ENCODE data around the gene HSPB7. TPM values are rescaled to one million over a fixed set of nuclear protein-coding genes. Genes with fewer than 3 reads are reported as not detected.
A peak's percentile ranks its signal among the peaks of the same experiment; 100 is the strongest.

The HSPB7 gene
- total and polyA plus RNA-seq, 2 of the 8 experiments (the other 6 are each of a cell fraction or from before 2014, with no cell fraction given), result not detected

- H3K14ac ChIP-seq (ENCODE audit: insufficient read length), result no peak overlapping the region
- DNase-seq (ENCODE audit: low read depth in 1 of 2, low spot score in 2 of 2) (no peak), FAIRE-seq (no peak)
- CTCF ChIA-PET (ENCODE audit: partially characterized antibody), result interaction anchor here (0.9 to 8.9 kb wide), 10 partner anchors 9 to 220 kb away, joined by 3 to 74 read pairs (median 6); partner anchors contain the start of genes CLCNKA and HSPB7
- WGBS, 2 experiments (ENCODE audit: extremely low coverage in 1 of 2, insufficient coverage in 1 of 2, insufficient read length in 1 of 2, insufficient replicate concordance in 2 of 2, low coverage in 1 of 2, low lambda C conversion rate in 2 of 2, missing lambda C conversion rate in 1 of 2), result 90% methylated on average over 11 of the region's 11 CpGs; no CpG with 5 or more reads in 1 of the 2 experiments
- peak overlapping the region; percentile 75; the same call in 1 of the 2 replicates for H2BK15ac ChIP-seq (ENCODE audit: low read length)
- H2BK12ac ChIP-seq (ENCODE audit: low read depth, low read length), result peak overlapping the region; percentile 95
- H4K91ac ChIP-seq (replicated peaks; ENCODE audit: insufficient read length, low read length), result peak overlapping the region; percentile 4
- H4K20me1 ChIP-seq (replicated peaks in 1 of 2; ENCODE audit: control insufficient read depth in 1 of 2, insufficient read depth in 2 of 2, low read length in 2 of 2), result no peaks in the 10 kb centered on the region
- no peak overlapping the region for H2BK120ac ChIP-seq (replicated peaks; ENCODE audit: low read depth, low read length)
- no peaks in the 10 kb centered on the region for H3K79me2 ChIP-seq (ENCODE audit: control insufficient read depth in 1 of 2, insufficient read depth in 2 of 2, low read length in 2 of 2)
- peak overlapping the region in 2 of 4 experiments; percentile 24 to 64; a peak in 4 of 8 replicates for H3K4me3 ChIP-seq (ENCODE audit: extremely low read depth in 1 of 4, insufficient read depth in 2 of 4, low read depth in 3 of 4, low read length in 4 of 4)
- H3K27me3 ChIP-seq (replicated peaks in 1 of 4; ENCODE audit: control insufficient read depth in 3 of 4, extremely low read depth in 1 of 4, insufficient read depth in 3 of 4, low read length in 3 of 4), result no peaks in the 10 kb centered on the region; a peak in 1 of 7 replicates
- H3K9me3 ChIP-seq (ENCODE audit: insufficient read depth in 2 of 2, low read depth in 1 of 2, low read length in 1 of 2), result no peaks in the 10 kb centered on the region
- no peaks in the 10 kb centered on the region for H3K36me3 ChIP-seq (ENCODE audit: control insufficient read depth in 2 of 4, insufficient read depth in 4 of 4, low read length in 3 of 4)
- no peak overlapping the region for H2AFZ ChIP-seq (ENCODE audit: low read length)
- no peak overlapping the region for H3K4ac ChIP-seq (replicated peaks; ENCODE audit: insufficient read length, low read depth, low read length)
- H3K27ac ChIP-seq (ENCODE audit: low read depth, low read length), result no peak overlapping the region
- H4K5ac ChIP-seq (ENCODE audit: insufficient read length, low read depth, low read length), result peak overlapping the region; percentile 27
- H4K8ac ChIP-seq (ENCODE audit: extremely low read depth, insufficient read depth, low read length), result 0 out of 2 replicates have a peak overlapping the region, but pooled peaks have one; percentile 54
- H3K56ac ChIP-seq (replicated peaks; ENCODE audit: insufficient read length, low read depth, low read length), result no peak overlapping the region
- H3K23ac ChIP-seq (ENCODE audit: insufficient read length), result no peak overlapping the region
- peak overlapping the region; percentile 45 to 66 for H3K4me2 ChIP-seq (ENCODE audit: insufficient read depth in 1 of 2, low read depth in 2 of 2, low read length in 2 of 2)
- peak overlapping the region; percentile 6; the same call in 1 of the 2 replicates for H2BK20ac ChIP-seq (ENCODE audit: low read length)
- H3K23me2 ChIP-seq (ENCODE audit: low read depth, low read length), result no peaks in the 10 kb centered on the region; the same call in 1 of the 2 replicates
- POLR2A ChIA-PET (ENCODE audit: partially characterized antibody), result interaction anchor here (0.6 to 2.7 kb wide), 8 partner anchors 10 to 366 kb away, joined by 3 to 13 read pairs (median 4); partner anchors contain the start of genes CLCNKA and ZBTB17
- H2BK5ac ChIP-seq (ENCODE audit: low read depth, low read length), result peak overlapping the region; percentile 95; the same call in 1 of the 2 replicates
- no peaks in the 10 kb centered on the region for H3K79me1 ChIP-seq (ENCODE audit: low read depth, low read length)
- peak overlapping the region in 2 of 4 experiments; percentile 9 to 24; a peak in 3 of 7 replicates for H3K9ac ChIP-seq (replicated peaks in 1 of 4; ENCODE audit: extremely low read depth in 1 of 4, low read depth in 3 of 4, low read length in 3 of 4)
- peak overlapping the region; percentile 84 for H3K18ac ChIP-seq (ENCODE audit: extremely low read depth, low read length)
- H3K4me1 ChIP-seq (replicated peaks in 1 of 4; ENCODE audit: control insufficient read depth in 3 of 4, insufficient read depth in 4 of 4, low read length in 3 of 4), result peaks cover 5 to 28% (median 17%) of the 10 kb centered on the region in 4 experiments
- H2AK5ac ChIP-seq (ENCODE audit: low read depth, low read length), result peak overlapping the region; percentile 7; the same call in 1 of the 2 replicates
- TF ChIP-seq TEAD4 (IDR thresholded peaks at IDR 0.05; ENCODE audit: low read depth, low read length) (no peak), RFX5 (IDR thresholded peaks at IDR 0.05; ENCODE audit: borderline replicate concordance, low read depth, low read length) (no peak), GTF2F1 (IDR thresholded peaks at IDR 0.05; ENCODE audit: borderline replicate concordance, low read depth, low read length) (no peak), TAF7 (optimal IDR thresholded peaks at IDR 0.05; ENCODE audit: borderline replicate concordance, low read depth, low read length) (no peak), RNF2 (IDR thresholded peaks at IDR 0.05; ENCODE audit: borderline replicate concordance, low read depth, low read length, missing control alignments, poor library complexity, severe bottlenecking) (no peak), KDM5A (IDR thresholded peaks at IDR 0.05; ENCODE audit: low read length) (no peak), USF2 (IDR thresholded peaks at IDR 0.05; ENCODE audit: low read length) (no peak), TAF1 (IDR thresholded peaks at IDR 0.05; ENCODE audit: low read depth, low read length) (no peak), EP300 (IDR thresholded peaks at IDR 0.05; ENCODE audit: borderline replicate concordance in 1 of 2, low read depth in 2 of 2, low read length in 2 of 2) (no peak), CREB1 (IDR thresholded peaks at IDR 0.05) (no peak)
Measured at GRCh38 chr1:16011936-16012589, 5.8 kb downstream of the HSPB7 start.
